IPS-20b (cell line): ENCODE measurements around the gene SHOC2.

ENCODE experiments used
- H3K27ac ChIP-seq: one replicate; pipeline ENCODE4 v1.5.1; 2013; ENCODE audit warnings: low read length
- H3K27me3 ChIP-seq: 2 replicates; pipeline ENCODE4 v1.6.1; 2013; ENCODE audit warnings: mild to moderate bottlenecking, low read length, inconsistent platforms; ENCODE audit not compliant: insufficient read depth
- H3K36me3 ChIP-seq: 2 replicates; pipeline ENCODE4 v1.6.1; 2013; ENCODE audit warnings: low read depth, mild to moderate bottlenecking, inconsistent platforms, low read length, moderate library complexity; ENCODE audit not compliant: insufficient read depth
- H3K4me1 ChIP-seq: 2 replicates; pipeline ENCODE4 v1.6.1; 2013; ENCODE audit warnings: mild to moderate bottlenecking, control low read depth, inconsistent platforms, low read length, moderate library complexity; ENCODE audit not compliant: insufficient read depth
- H3K4me3 ChIP-seq: 2 replicates; pipeline ENCODE4 v1.5.1; 2013; ENCODE audit warnings: mild to moderate bottlenecking, low read length, inconsistent platforms
- H3K9ac ChIP-seq: 2 replicates; pipeline ENCODE4 v1.6.1; 2013; ENCODE audit warnings: low read depth, mild to moderate bottlenecking, inconsistent platforms, low read length, moderate library complexity
- H3K9me3 ChIP-seq: 2 replicates; pipeline ENCODE4 v1.6.1; 2013; ENCODE audit warnings: mild to moderate bottlenecking, low read depth, low read length, inconsistent platforms; ENCODE audit not compliant: insufficient read depth

The SHOC2 gene

DNA sequence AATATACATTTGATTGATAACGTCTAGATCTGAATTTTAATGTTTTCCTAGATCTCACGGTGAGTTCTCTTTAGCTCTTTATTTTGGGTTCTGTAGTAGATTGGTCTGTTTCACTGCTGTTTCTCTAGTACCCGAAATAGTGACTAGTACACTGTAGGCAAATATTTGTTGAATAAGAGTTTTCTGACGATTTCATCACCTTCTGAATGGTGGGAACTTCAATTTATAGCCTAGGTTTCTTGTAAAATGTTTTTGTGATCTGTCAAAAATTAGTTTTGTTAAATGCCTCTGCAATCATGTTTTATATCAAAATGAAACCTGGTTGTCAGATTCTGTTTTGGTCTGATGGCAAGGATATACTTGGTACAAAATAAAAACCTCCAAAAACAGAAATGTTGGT lies 37.5 kb upstream of the SHOC2 start:
- H3K9me3 ChIP-seq: no peaks in the 10 kb centered on the region

DNA sequence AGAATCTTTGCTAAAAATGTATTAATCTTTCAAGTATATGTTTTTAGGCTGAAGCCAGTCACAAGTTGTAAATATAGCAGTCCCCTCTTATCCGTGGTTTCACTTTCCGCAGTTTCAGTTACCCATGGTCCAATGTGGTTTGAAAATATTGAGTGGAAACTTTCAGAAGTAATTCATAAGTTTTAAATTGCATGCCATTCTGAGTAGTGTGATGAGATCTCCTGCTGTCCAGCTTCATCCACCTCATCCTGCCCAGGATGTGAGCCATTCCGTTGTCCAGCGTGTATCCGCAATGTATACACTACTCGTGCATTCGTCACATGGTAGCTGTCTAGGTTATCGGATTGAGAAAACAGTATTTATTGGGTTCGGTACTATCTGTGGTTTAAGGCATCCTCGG lies 35.5 kb upstream of the SHOC2 start:
- Histone ChIP-seq H3K9me3 (no peaks in the 10 kb centered on the region), H3K9ac (no peak overlapping the region), H3K27me3 (no peaks in the 10 kb centered on the region), H3K27ac (no peak overlapping the region), H3K4me3 (no peak overlapping the region), H3K4me1 (no peaks in the 10 kb centered on the region), H3K36me3 (peaks cover 34% of the 10 kb centered on the region; the same call in 1 of the 2 replicates)

More for the DNA sequence above, 37.5 kb upstream of the SHOC2 start:
- Histone ChIP-seq H3K27me3 (no peaks in the 10 kb centered on the region), H3K36me3 (peaks cover 30% of the 10 kb centered on the region; the same call in 1 of the 2 replicates), H3K27ac (no peak overlapping the region), H3K4me1 (no peaks in the 10 kb centered on the region), H3K9ac (no peak overlapping the region), H3K4me3 (no peak overlapping the region)

DNA sequence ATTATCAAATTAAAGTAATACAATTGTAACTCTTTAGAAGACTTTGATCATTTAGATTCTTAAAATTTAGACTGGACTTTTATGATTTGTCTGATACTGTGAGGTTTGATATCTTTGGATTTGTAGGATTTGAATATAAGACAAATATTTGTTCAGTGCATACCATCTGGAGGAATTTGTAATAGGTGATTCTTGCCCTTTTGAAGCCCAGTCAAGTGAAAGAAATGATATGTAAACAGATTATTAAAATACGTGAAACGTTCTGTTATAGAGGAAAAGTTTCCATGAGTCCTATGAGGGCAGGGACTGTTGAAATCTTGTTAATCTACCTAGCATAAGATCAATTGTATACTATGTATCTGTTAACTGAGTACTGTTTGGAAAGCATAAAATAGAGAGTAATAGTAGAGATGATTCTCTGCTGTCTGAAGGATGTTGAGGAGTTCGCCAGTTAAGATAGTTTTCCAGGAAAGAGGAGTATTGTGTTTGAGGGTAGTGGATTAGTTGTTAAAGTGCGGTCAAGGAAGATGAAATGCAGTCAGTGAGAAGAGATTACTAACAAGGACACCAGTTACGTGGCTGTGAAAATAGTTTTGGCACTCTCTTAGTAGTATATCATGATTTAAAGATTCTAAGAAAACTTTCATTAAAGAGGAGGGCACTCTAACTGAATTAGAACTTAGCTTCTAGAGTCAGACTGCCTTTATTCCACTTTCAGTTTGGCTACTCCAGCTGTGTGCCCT lies 33.3 kb upstream of the SHOC2 start:
- Histone ChIP-seq H3K4me1 (no peaks in the 10 kb centered on the region), H3K36me3 (peaks cover 46% of the 10 kb centered on the region), H3K4me3 (no peak overlapping the region), H3K9me3 (no peaks in the 10 kb centered on the region), H3K9ac (no peak overlapping the region), H3K27ac (no peak overlapping the region), H3K27me3 (no peaks in the 10 kb centered on the region)

DNA sequence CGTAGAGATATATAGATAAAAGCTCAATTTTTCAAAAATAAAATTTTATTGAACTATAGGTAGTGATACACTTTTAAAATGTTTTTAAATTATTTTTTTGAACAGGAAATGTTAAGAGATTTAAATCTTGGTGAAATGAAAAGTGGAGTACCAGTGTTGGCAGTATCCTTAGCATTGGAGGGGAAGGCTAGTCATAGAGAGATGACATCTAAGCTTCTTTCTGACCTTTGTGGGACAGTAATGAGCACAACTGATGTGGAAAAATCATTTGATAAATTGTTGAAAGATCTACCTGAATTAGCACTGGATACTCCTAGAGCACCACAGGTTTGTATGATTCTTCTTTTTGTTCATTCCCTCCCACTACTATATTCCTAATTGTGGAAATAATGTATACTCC lies 31.8 kb upstream of the SHOC2 start:
- no peak overlapping the region for H3K27ac ChIP-seq

DNA sequence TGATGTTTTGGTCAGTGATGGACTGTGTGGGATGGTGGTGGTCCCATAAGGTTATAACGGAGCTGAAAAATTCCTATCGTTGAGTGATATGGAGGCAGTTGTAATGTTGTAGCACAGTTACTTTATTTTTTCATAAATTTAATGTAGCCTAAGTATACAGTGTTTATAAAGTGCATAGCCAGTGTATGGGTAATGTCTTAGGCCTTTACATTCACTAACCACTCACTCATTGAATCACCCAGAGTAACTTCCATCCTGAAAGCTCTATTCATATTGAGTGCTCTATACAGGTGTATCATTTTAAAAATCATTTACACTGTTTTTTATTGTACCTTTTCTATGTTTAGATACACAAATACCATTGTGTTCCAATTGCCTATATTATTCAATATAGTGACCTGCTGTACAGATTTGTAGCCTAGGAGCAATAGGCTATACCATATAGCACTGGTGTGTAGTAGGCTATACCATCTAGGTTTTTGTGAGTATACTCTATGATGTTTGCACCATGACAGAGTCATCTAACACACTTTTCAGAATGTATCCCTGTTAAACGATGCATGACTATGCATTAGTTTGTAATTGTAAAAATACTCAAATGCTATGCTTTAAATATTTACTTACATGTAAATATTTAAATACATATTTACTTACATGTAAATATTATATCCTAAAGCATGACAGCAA lies 26.7 kb upstream of the SHOC2 start:
- H3K9me3 ChIP-seq: no peaks in the 10 kb centered on the region

More for the DNA sequence above, 31.8 kb upstream of the SHOC2 start:
- Histone ChIP-seq H3K9ac (no peak overlapping the region), H3K36me3 (peaks cover 39% of the 10 kb centered on the region), H3K9me3 (no peaks in the 10 kb centered on the region), H3K4me3 (no peak overlapping the region), H3K4me1 (no peaks in the 10 kb centered on the region), H3K27me3 (no peaks in the 10 kb centered on the region)

DNA sequence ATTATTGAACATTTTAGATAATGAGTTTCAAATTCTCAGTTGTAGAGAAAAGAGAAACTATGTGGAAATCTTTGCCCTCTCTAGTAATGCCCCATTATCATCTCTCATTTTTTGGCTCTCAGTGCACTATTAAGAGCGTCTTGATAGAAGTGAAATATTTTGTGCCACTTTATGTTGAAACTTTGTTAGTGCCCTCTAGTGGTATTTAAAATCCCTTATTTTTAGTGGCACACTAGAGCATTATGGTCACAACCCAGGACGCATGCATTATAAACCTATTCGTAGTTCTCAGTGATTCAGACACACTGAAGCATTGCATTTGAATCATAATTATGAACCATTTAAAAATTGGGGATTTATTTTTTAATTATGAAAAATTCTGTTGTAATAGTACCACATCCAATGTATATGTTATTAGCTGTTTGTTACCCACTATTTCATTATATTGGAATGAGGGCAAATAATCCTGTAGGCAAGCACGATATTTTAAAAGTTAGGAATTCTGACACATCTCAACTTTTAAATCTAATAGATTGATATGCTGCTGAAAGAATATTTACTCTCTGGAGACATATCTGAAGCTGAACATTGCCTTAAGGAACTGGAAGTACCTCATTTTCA lies 25.7 kb upstream of the SHOC2 start:
- no peaks in the 10 kb centered on the region for H3K27me3 ChIP-seq

More for the DNA sequence above, 26.7 kb upstream of the SHOC2 start:
- Histone ChIP-seq H3K4me1 (no peaks in the 10 kb centered on the region), H3K4me3 (no peak overlapping the region), H3K27me3 (no peaks in the 10 kb centered on the region), H3K27ac (no peak overlapping the region), H3K36me3 (peaks cover 31% of the 10 kb centered on the region), H3K9ac (no peak overlapping the region)

DNA sequence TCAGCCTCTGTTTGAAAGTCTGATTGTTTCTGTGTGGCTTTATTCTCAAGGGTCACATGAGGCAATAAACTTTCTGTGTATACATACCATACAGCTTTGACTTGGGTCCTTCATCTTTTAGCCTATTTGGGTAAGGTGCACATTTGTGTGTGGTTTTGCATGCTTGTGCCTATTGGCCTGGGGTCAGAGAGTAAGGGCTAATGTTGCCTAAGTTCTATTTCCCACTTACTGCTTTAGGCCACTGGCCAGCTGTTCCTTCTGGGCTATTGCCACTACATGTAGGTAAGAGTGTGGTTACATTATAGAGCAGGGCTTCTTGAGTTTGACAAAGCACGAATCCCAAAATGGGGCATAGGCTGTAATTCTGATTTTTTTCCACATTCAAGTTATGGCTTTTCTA lies 22.2 kb upstream of the SHOC2 start:
- Histone ChIP-seq H3K4me3 (no peak overlapping the region), H3K27ac (no peak overlapping the region), H3K4me1 (no peaks in the 10 kb centered on the region)

More for the DNA sequence above, 25.7 kb upstream of the SHOC2 start:
- H3K27ac ChIP-seq: no peak overlapping the region
- H3K4me3 ChIP-seq: no peak overlapping the region
- H3K4me1 ChIP-seq: no peaks in the 10 kb centered on the region
- H3K36me3 ChIP-seq: peaks cover 38% of the 10 kb centered on the region
- no peaks in the 10 kb centered on the region for H3K9me3 ChIP-seq
- H3K9ac ChIP-seq: no peak overlapping the region

DNA sequence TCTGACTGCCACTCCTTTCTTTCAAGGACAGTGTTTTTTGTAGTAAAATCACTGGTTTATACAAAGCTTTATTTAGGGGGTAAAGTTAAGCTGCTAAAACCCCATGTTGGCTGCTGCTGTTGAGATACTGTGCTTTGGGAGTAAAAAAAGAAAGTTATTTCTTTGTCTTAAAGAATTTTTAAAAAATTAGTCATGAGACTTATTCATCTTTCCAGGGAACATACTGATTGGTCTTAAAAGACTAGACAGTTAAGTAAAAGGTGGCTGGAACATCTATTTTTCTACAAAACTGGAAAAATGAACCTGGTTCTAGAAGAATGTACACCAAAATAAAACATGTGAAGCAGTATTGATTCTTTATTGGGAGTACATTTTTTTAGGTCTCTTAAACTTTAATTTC lies 21.0 kb upstream of the SHOC2 start:
- no peak overlapping the region for H3K4me3 ChIP-seq
- no peaks in the 10 kb centered on the region for H3K4me1 ChIP-seq
- H3K27me3 ChIP-seq: no peaks in the 10 kb centered on the region
- no peak overlapping the region for H3K9ac ChIP-seq
- no peak overlapping the region for H3K27ac ChIP-seq
- peaks cover 45% of the 10 kb centered on the region for H3K36me3 ChIP-seq
- H3K9me3 ChIP-seq: no peaks in the 10 kb centered on the region

More for the DNA sequence above, 22.2 kb upstream of the SHOC2 start:
- Histone ChIP-seq H3K27me3 (no peaks in the 10 kb centered on the region), H3K9me3 (no peaks in the 10 kb centered on the region), H3K9ac (no peak overlapping the region), H3K36me3 (peaks cover 48% of the 10 kb centered on the region)

DNA sequence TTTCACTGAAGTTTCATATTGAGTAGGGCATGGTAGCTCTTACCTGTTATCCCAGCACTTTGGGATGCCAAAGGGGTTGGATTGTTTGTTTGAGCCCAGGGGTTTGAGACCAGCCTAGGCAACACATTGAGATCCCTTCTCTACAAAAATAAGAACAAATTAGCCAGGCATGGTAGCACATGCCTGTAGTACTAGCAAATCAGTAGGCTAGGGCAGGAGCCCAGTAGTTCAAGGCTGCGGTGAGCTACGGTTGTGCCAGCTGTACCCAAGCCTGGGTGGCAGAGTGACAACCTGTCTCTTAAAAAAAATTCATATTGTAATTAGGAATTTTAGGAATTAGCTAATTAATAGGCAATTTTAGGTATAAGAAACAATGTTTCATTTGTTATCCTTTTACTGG lies 18.4 kb upstream of the SHOC2 start:
- no peaks in the 10 kb centered on the region for H3K9me3 ChIP-seq
- no peak overlapping the region for H3K27ac ChIP-seq
- H3K27me3 ChIP-seq: no peaks in the 10 kb centered on the region
- no peak overlapping the region for H3K4me3 ChIP-seq
- H3K4me1 ChIP-seq: no peaks in the 10 kb centered on the region
- peaks cover 41% of the 10 kb centered on the region for H3K36me3 ChIP-seq
- no peak overlapping the region for H3K9ac ChIP-seq

DNA sequence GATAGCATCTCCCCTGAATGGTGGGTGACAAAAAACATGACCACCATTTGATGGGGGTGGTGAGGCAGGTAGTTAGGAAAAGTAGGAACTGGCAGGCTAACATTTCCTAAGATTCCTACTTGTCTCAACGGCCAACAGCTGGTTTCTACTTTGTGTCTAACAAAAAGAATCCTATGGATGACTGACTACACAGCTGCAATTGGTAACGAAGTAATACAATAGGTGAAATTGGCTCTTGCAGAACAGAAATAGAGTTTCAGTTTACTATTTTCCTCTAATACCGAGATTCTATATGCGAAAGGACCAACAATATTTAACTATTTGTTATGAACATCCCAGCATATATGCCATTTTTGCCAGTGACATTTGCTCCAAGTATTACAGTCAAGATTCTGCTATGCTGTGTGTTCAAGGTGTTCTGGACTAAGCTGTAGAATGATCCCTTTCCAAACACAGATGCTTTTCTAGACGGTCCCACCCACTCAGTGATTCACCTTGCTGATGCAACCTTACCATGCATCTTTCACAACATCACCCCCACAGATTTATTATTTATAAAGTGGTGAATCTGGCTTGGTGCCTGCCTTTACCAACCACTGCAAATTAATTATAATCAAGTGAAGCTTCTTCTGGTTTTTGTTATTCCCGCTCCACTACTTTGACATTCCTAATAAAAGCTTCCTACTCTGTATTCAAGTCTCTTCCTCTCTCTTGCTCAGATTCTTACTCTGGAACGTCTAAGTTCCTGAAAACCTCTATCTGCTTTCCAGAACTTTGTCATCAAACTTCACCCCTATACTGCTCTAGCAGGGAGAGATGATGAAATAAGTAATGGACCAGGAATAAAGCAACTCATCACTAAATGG lies 17.2 kb upstream of the SHOC2 start:
- Histone ChIP-seq H3K4me1 (no peaks in the 10 kb centered on the region; the same call in 1 of the 2 replicates), H3K4me3 (no peak overlapping the region), H3K27ac (no peak overlapping the region), H3K9me3 (no peaks in the 10 kb centered on the region), H3K27me3 (no peaks in the 10 kb centered on the region), H3K9ac (no peak overlapping the region), H3K36me3 (peaks cover 32% of the 10 kb centered on the region)
